HepG2 (cell line): Measurements from ENCODE around the gene NEAT1. TPM values are rescaled to one million over a fixed set of nuclear protein-coding genes. Genes with fewer than 3 reads are reported as not detected.

ENCODE experiments used
- HES4 ChIP-seq: sonication (generic); formaldehyde crosslinking; IDR thresholded peaks from 2 replicates; pipeline ENCODE4 v1.9.0; 2021; ENCODE audit warnings: mild to moderate bottlenecking, missing genetic modification reagents, borderline replicate concordance
- MBD4 ChIP-seq: IDR thresholded peaks from 2 replicates; pipeline ENCODE4 v1.6.1; 2012; ENCODE audit warnings: low read length, inconsistent platforms, borderline replicate concordance
- RNF2 ChIP-seq: fragments of 450-650 bp; conservative IDR thresholded peaks from 2 replicates; pipeline ENCODE4 v1.6.1; 2016; ENCODE audit warnings: low read depth
- WIZ ChIP-seq: sonication (generic); formaldehyde crosslinking; IDR thresholded peaks from 2 replicates; pipeline ENCODE4 v1.5.1; 2020; ENCODE audit warnings: mild to moderate bottlenecking, missing genetic modification reagents
- ZNF430 ChIP-seq: sonication (generic); formaldehyde crosslinking; IDR thresholded peaks from 2 replicates; pipeline ENCODE4 v1.9.0; 2021; ENCODE audit warnings: mild to moderate bottlenecking, missing genetic modification reagents
- ZNF652 ChIP-seq: IDR thresholded peaks from 2 replicates; pipeline ENCODE4 v1.6.1; 2016; ENCODE audit warnings: low read depth, borderline replicate concordance
- polyA plus RNA-seq, 8 experiments: library from polyadenylated mRNA; depleted of rRNA in 3 of 8; stranded (reverse) in 7 of 8; unstranded in 1 of 8; fragments of >200 nt; fragmentation: Illumina TruSeq in 4 of 8; extraction: Trizol in 4 of 8; gene quantifications; 2 replicates each; pipeline versions ENCODE4 v1.2.1 to v1.2.3, GENCODE V29; 2011 to 2016; ENCODE audit warnings: low read depth in 4 of 8, missing spikeins in 1 of 8, mixed read lengths in 1 of 8; ENCODE audit not compliant: insufficient read depth in 1 of 8
- total RNA-seq, 5 experiments: library from RNA; depleted of rRNA; stranded (reverse); fragments of >200 nt; fragmentation: Illumina TruSeq; extraction: Trizol; gene quantifications; 2 replicates each; pipeline ENCODE4 v1.2.3, GENCODE V29; 2016; ENCODE audit warnings: low read depth in 1 of 5
- TF ChIP-seq, protein P1 (sequence below): IDR thresholded peaks from 2 replicates; pipeline ENCODE4 v1.4.0; 2020; ENCODE audit warnings: mild to moderate bottlenecking, missing genetic modification reagents
- TF ChIP-seq, protein P2 (sequence below): sonication (generic); formaldehyde crosslinking; IDR thresholded peaks from 2 replicates; pipeline ENCODE4 v1.5.0; 2020; ENCODE audit warnings: mild to moderate bottlenecking, missing genetic modification reagents
- TF ChIP-seq, protein P3 (sequence below): sonication (generic); formaldehyde crosslinking; conservative IDR thresholded peaks from 2 replicates; pipeline ENCODE4 v1.8.0; 2022; ENCODE audit warnings: mild to moderate bottlenecking, moderate library complexity, missing genetic modification reagents
- TF ChIP-seq, protein P4 (sequence below): sonication (generic); formaldehyde crosslinking; IDR thresholded peaks from 2 replicates; pipeline ENCODE4 v1.5.1; 2020; ENCODE audit warnings: mild to moderate bottlenecking, missing genetic modification reagents, moderate library complexity
- TF ChIP-seq, protein P5 (sequence below): sonication (generic); formaldehyde crosslinking; IDR thresholded peaks from 2 replicates; pipeline ENCODE4 v1.5.1; 2020; ENCODE audit warnings: mild to moderate bottlenecking, missing genetic modification reagents
- TF ChIP-seq, protein P6 (sequence below): IDR thresholded peaks from 2 replicates; pipeline ENCODE4 v1.6.1; 2016

NEAT1 gene
- total and polyA plus RNA-seq, 2 of the 13 experiments (the other 11 are each of a cell fraction or from before 2014, with no cell fraction given): 20.5 to 41.2 TPM

DNA sequence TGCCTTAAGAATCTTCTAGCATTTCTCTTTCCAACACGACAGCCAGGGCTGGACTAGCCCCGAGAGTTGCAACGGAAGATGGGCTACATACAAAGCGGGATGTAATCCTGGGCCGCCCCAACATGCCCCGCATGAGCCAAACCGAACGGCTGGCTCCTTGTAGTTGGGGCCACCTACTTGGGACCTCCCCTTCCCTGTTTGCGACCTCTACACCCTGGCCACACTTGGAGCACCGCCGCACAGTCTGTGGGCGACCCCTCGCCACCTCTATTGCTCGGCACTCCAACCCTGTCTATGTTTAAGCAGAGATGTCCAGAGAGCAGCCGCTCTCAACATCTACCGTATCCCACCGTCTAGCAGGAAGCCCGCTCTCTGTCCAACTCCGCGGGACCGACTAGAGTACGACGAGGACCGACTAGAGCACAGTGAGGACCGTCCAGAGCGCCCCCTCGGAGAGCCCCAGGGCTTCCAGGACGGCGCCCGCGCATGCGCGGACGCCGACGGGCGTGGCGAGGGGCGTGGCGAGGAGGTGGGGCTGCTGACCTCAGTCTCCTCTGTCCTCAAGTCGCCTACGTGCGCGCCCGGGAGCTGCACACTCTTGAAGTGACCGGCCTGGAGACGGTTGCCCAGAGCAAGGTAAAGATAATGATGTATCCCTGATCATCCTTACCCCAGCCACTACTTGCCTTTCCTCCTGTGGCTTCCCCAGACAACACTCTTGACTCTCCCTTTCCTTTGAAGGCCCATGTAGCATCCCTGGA lies 32.3 kb downstream of the NEAT1 start (continued):
- TF ChIP-seq, protein P1, sequence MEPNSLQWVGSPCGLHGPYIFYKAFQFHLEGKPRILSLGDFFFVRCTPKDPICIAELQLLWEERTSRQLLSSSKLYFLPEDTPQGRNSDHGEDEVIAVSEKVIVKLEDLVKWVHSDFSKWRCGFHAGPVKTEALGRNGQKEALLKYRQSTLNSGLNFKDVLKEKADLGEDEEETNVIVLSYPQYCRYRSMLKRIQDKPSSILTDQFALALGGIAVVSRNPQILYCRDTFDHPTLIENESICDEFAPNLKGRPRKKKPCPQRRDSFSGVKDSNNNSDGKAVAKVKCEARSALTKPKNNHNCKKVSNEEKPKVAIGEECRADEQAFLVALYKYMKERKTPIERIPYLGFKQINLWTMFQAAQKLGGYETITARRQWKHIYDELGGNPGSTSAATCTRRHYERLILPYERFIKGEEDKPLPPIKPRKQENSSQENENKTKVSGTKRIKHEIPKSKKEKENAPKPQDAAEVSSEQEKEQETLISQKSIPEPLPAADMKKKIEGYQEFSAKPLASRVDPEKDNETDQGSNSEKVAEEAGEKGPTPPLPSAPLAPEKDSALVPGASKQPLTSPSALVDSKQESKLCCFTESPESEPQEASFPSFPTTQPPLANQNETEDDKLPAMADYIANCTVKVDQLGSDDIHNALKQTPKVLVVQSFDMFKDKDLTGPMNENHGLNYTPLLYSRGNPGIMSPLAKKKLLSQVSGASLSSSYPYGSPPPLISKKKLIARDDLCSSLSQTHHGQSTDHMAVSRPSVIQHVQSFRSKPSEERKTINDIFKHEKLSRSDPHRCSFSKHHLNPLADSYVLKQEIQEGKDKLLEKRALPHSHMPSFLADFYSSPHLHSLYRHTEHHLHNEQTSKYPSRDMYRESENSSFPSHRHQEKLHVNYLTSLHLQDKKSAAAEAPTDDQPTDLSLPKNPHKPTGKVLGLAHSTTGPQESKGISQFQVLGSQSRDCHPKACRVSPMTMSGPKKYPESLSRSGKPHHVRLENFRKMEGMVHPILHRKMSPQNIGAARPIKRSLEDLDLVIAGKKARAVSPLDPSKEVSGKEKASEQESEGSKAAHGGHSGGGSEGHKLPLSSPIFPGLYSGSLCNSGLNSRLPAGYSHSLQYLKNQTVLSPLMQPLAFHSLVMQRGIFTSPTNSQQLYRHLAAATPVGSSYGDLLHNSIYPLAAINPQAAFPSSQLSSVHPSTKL (CRISPR knock-in tag): no peak; the same call in 1 of the 2 replicates
- TF ChIP-seq ZNF430 (CRISPR knock-in tag): no peak
- TF ChIP-seq, protein P2, sequence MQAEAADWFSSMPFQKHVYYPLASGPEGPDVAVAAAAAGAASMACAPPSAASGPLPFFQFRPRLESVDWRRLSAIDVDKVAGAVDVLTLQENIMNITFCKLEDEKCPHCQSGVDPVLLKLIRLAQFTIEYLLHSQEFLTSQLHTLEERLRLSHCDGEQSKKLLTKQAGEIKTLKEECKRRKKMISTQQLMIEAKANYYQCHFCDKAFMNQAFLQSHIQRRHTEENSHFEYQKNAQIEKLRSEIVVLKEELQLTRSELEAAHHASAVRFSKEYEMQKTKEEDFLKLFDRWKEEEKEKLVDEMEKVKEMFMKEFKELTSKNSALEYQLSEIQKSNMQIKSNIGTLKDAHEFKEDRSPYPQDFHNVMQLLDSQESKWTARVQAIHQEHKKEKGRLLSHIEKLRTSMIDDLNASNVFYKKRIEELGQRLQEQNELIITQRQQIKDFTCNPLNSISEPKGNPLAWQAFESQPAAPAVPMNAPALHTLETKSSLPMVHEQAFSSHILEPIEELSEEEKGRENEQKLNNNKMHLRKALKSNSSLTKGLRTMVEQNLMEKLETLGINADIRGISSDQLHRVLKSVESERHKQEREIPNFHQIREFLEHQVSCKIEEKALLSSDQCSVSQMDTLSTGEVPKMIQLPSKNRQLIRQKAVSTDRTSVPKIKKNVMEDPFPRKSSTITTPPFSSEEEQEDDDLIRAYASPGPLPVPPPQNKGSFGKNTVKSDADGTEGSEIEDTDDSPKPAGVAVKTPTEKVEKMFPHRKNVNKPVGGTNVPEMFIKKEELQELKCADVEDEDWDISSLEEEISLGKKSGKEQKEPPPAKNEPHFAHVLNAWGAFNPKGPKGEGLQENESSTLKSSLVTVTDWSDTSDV (CRISPR knock-in tag): 0 out of 2 replicates have a peak, but pooled peaks have one; percentile 67
- TF ChIP-seq, protein P3, sequence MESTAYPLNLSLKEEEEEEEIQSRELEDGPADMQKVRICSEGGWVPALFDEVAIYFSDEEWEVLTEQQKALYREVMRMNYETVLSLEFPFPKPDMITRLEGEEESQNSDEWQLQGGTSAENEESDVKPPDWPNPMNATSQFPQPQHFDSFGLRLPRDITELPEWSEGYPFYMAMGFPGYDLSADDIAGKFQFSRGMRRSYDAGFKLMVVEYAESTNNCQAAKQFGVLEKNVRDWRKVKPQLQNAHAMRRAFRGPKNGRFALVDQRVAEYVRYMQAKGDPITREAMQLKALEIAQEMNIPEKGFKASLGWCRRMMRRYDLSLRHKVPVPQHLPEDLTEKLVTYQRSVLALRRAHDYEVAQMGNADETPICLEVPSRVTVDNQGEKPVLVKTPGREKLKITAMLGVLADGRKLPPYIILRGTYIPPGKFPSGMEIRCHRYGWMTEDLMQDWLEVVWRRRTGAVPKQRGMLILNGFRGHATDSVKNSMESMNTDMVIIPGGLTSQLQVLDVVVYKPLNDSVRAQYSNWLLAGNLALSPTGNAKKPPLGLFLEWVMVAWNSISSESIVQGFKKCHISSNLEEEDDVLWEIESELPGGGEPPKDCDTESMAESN: 0 out of 2 replicates have a peak, but pooled peaks have one; percentile 37
- no peak for TF ChIP-seq ZNF652 (CRISPR knock-in tag)
- TF ChIP-seq, protein P4, sequence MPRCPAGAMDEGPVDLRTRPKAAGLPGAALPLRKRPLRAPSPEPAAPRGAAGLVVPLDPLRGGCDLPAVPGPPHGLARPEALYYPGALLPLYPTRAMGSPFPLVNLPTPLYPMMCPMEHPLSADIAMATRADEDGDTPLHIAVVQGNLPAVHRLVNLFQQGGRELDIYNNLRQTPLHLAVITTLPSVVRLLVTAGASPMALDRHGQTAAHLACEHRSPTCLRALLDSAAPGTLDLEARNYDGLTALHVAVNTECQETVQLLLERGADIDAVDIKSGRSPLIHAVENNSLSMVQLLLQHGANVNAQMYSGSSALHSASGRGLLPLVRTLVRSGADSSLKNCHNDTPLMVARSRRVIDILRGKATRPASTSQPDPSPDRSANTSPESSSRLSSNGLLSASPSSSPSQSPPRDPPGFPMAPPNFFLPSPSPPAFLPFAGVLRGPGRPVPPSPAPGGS: no peak
- TF ChIP-seq RNF2: no peak
- no peak for TF ChIP-seq MBD4
- TF ChIP-seq WIZ (CRISPR knock-in tag): 0 out of 2 replicates have a peak, but pooled peaks have one; percentile 52
- TF ChIP-seq, protein P5, sequence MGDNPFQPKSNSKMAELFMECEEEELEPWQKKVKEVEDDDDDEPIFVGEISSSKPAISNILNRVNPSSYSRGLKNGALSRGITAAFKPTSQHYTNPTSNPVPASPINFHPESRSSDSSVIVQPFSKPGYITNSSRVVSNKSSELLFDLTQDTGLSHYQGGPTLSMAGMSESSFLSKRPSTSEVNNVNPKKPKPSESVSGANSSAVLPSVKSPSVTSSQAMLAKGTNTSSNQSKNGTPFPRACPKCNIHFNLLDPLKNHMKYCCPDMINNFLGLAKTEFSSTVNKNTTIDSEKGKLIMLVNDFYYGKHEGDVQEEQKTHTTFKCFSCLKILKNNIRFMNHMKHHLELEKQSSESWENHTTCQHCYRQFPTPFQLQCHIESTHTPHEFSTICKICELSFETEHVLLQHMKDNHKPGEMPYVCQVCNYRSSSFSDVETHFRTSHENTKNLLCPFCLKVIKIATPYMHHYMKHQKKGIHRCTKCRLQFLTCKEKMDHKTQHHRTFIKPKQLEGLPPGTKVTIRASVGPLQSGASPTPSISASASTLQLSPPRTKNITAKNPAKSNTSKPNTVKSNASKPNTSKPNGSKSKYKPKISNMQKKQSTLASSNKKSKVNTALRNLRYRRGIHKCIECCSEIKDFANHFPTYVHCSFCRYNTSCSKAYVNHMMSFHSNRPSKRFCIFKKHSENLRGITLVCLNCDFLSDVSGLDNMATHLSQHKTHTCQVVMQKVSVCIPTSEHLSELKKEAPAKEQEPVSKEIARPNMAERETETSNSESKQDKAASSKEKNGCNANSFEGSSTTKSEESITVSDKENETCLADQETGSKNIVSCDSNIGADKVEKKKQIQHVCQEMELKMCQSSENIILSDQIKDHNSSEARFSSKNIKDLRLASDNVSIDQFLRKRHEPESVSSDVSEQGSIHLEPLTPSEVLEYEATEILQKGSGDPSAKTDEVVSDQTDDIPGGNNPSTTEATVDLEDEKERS: no peak
- TF ChIP-seq, protein P6, sequence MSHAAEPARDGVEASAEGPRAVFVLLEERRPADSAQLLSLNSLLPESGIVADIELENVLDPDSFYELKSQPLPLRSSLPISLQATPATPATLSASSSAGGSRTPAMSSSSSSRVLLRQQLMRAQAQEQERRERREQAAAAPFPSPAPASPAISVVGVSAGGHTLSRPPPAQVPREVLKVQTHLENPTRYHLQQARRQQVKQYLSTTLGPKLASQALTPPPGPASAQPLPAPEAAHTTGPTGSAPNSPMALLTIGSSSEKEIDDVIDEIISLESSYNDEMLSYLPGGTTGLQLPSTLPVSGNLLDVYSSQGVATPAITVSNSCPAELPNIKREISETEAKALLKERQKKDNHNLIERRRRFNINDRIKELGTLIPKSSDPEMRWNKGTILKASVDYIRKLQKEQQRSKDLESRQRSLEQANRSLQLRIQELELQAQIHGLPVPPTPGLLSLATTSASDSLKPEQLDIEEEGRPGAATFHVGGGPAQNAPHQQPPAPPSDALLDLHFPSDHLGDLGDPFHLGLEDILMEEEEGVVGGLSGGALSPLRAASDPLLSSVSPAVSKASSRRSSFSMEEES (CRISPR knock-in tag): no peak
- TF ChIP-seq HES4 (CRISPR knock-in tag): no peak
